Tibial artery (tissue), 4 donors: Measurements from ENCODE around the gene AGFG2.

ENCODE experiments used
- DNase-seq, 2 donors: peaks; one replicate each; pipeline ENCODE4 v3.0.0-alpha.2; 2019
- H3K27ac ChIP-seq, 2 donors: fragments of 200-600 bp; sonication (generic) in 1 of 2; 1 replicate in 1 of 2; 2 replicates in 1 of 2; pipeline ENCODE4 v1.5.1; 2018 to 2019; ENCODE audit warnings: mild to moderate bottlenecking in 1 of 2
- H3K27me3 ChIP-seq, 2 donors: fragments of 200-600 bp; sonication (generic) in 1 of 2; one replicate each; pipeline versions ENCODE4 v1.5.1 to v1.6.0; 2016 to 2019
- H3K36me3 ChIP-seq, 3 donors: fragments of 200-600 bp; sonication (generic) in 2 of 3; one replicate each; pipeline ENCODE4 v1.5.1; 2016 to 2019; ENCODE audit warnings: mild to moderate bottlenecking in 2 of 3
- H3K4me1 ChIP-seq, 4 donors: fragments of 200-600 bp; sonication (generic) in 2 of 4; 1 replicate in 3 of 4; 2 replicates in 1 of 4; pipeline ENCODE4 v1.5.1; 2016 to 2019
- H3K4me3 ChIP-seq, 2 donors: fragments of 200-600 bp; sonication (generic) in 1 of 2; 1 replicate in 1 of 2; 2 replicates in 1 of 2; pipeline ENCODE4 v1.5.1; 2018 to 2019; ENCODE audit warnings: mild to moderate bottlenecking in 2 of 2
- H3K9me3 ChIP-seq, 3 donors: fragments of 200-600 bp; sonication (generic) in 1 of 3; one replicate each; pipeline ENCODE4 v1.5.1; 2016 to 2019
- CTCF ChIP-seq, 2 experiments: fragments of 200-600 bp in 1 of 2; fragments of 450-650 bp in 1 of 2; IDR thresholded peaks; one replicate each; pipeline ENCODE4 v1.5.1; 2017 to 2019; ENCODE audit warnings: antibody characterized with exemption in 2 of 2, mild to moderate bottlenecking in 1 of 2, moderate library complexity in 1 of 2
- intact Hi-C: fragments of 100-400 bp; cut with DNase I; formaldehyde crosslinking; loops from one replicate; pipeline ENCODE4 v1.15.0; 2023; ENCODE audit warnings: low total_unique reads

AGFG2 gene

GRCh38 chr7:100509231-100509630 lies 29.8 kb upstream of the AGFG2 start:
- no peaks in the 10 kb centered on the region for H3K9me3 ChIP-seq
- H3K4me1 ChIP-seq: no peaks in the 10 kb centered on the region
- no peaks in the 10 kb centered on the region for H3K36me3 ChIP-seq
- H3K4me3 ChIP-seq: no peak overlapping the region
- no peak for DNase-seq
- no peak for TF ChIP-seq CTCF (IDR thresholded peaks at IDR 0.05)
- no peak overlapping the region for H3K27ac ChIP-seq
- intact Hi-C loops: no loop called here
- peaks cover 0 to 27% of the 10 kb centered on the region in 2 donors for H3K27me3 ChIP-seq

GRCh38 chr7:100510437-100511239 lies 28.4 kb upstream of the AGFG2 start:
- H3K4me3 ChIP-seq: no peak overlapping the region
- no peak for TF ChIP-seq CTCF (IDR thresholded peaks at IDR 0.05)
- intact Hi-C loops: no loop called here
- H3K27ac ChIP-seq: no peak overlapping the region
- H3K4me1 ChIP-seq: no peaks in the 10 kb centered on the region
- DNase-seq: no peak
- no peaks in the 10 kb centered on the region for H3K9me3 ChIP-seq
- H3K36me3 ChIP-seq: no peaks in the 10 kb centered on the region
- H3K27me3 ChIP-seq: peaks cover 0 to 20% of the 10 kb centered on the region in 2 donors

- no peak overlapping the region for H3K27ac ChIP-seq
- no peak overlapping the region for H3K4me3 ChIP-seq
- H3K4me1 ChIP-seq: no peaks in the 10 kb centered on the region
- no peaks in the 10 kb centered on the region for H3K9me3 ChIP-seq
- H3K27me3 ChIP-seq: peaks cover 0 to 13% of the 10 kb centered on the region in 2 donors
- intact Hi-C loops: no loop called here
- no peaks in the 10 kb centered on the region for H3K36me3 ChIP-seq
- TF ChIP-seq CTCF (IDR thresholded peaks at IDR 0.05): no peak
- DNase-seq: no peak
These were observed 25.7 kb upstream of the AGFG2 start for GRCh38 chr7:100513212-100513810.

- intact Hi-C loops: no loop called here
- peaks cover 0 to 3% of the 10 kb centered on the region in 2 donors for H3K27me3 ChIP-seq
- DNase-seq: no peak
- no peak for TF ChIP-seq CTCF (IDR thresholded peaks at IDR 0.05)
- no peak overlapping the region for H3K27ac ChIP-seq
- H3K36me3 ChIP-seq: no peaks in the 10 kb centered on the region
- no peak overlapping the region for H3K4me3 ChIP-seq
- H3K4me1 ChIP-seq: no peaks in the 10 kb centered on the region
- H3K9me3 ChIP-seq: no peaks in the 10 kb centered on the region
These were observed 23.9 kb upstream of the AGFG2 start for GRCh38 chr7:100515072-100515532.

- peak; percentile 70 to 71 for DNase-seq
- intact Hi-C loops: no loop called here
- TF ChIP-seq CTCF (IDR thresholded peaks at IDR 0.05): no peak
These were observed 22.7 kb upstream of the AGFG2 start for GRCh38 chr7:100516135-100516812.

More at GRCh38 chr7:100516135-100516812, 22.7 kb upstream of the AGFG2 start:
- Histone ChIP-seq H3K4me1 (no peaks in the 10 kb centered on the region), H3K36me3 (no peaks in the 10 kb centered on the region), H3K27ac (no peak overlapping the region), H3K9me3 (no peaks in the 10 kb centered on the region), H3K27me3 (no peaks in the 10 kb centered on the region), H3K4me3 (no peak overlapping the region)
